ENCODE data around the gene NUP93. TPM values are rescaled to one million over a fixed set of nuclear protein-coding genes. Genes with fewer than 3 reads are reported as not detected.

Gene NUP93
- total and polyA plus RNA-seq, 2 of the 8 experiments (the other 6 are each of a cell fraction or from before 2014, with no cell fraction given) = 147 to 201 TPM

DNA sequence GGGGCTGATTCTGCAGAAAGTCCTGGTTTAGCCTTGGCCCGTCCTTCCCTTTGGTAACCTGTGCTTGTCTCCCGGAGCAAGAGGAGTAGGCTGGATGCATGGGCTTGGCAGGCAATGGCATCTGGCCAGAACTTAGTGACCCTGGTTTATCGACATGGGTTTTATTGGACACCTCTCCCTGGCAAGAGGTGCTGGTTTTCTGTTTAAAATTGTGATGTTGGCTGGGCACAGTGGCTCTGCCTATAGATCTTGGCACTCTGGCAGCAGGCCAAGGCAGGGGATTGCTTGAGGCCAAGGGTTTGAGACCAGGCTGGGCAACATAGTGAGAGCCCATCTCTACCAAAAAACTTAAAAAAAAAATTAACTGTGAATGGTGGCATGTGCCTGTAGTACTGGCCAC is 166.3 kb downstream of the NUP93 start:
- no peak overlapping the region for H2AFZ ChIP-seq (ENCODE audit: low read length)
- H3K4me3 ChIP-seq (ENCODE audit: extremely low read depth in 1 of 4, insufficient read depth in 2 of 4, low read depth in 3 of 4, low read length in 4 of 4) = no peak overlapping the region
- no peaks in the 10 kb centered on the region for H3K27me3 ChIP-seq (replicated peaks in 1 of 4; ENCODE audit: control insufficient read depth in 3 of 4, extremely low read depth in 1 of 4, insufficient read depth in 3 of 4, low read length in 3 of 4)
- no peak overlapping the region for H3K56ac ChIP-seq (replicated peaks; ENCODE audit: insufficient read length, low read depth, low read length)
- H3K23ac ChIP-seq (ENCODE audit: insufficient read length) = no peak overlapping the region
- no peak overlapping the region for H3K4ac ChIP-seq (replicated peaks; ENCODE audit: insufficient read length, low read depth, low read length)
- H3K14ac ChIP-seq (ENCODE audit: insufficient read length) = no peak overlapping the region
- no peak overlapping the region; the same call in 1 of the 2 replicates for H4K8ac ChIP-seq (ENCODE audit: extremely low read depth, insufficient read depth, low read length)
- H3K4me1 ChIP-seq (replicated peaks in 1 of 4; ENCODE audit: control insufficient read depth in 3 of 4, insufficient read depth in 4 of 4, low read length in 3 of 4) = no peaks in the 10 kb centered on the region
- no peak overlapping the region for H3K27ac ChIP-seq (ENCODE audit: low read depth, low read length)
- H2BK120ac ChIP-seq (replicated peaks; ENCODE audit: low read depth, low read length) = no peak overlapping the region
- H2BK15ac ChIP-seq (ENCODE audit: low read length) = no peak overlapping the region
- H2AK5ac ChIP-seq (ENCODE audit: low read depth, low read length) = no peak overlapping the region
- H3K23me2 ChIP-seq (ENCODE audit: low read depth, low read length) = no peaks in the 10 kb centered on the region
- H3K4me2 ChIP-seq (ENCODE audit: insufficient read depth in 1 of 2, low read depth in 2 of 2, low read length in 2 of 2) = no peak overlapping the region
- H2BK12ac ChIP-seq (ENCODE audit: low read depth, low read length) = no peak overlapping the region
- ChIA-PET POLR2A (ENCODE audit: partially characterized antibody) (no interaction called here), CTCF (ENCODE audit: partially characterized antibody) (no interaction called here)
- no peaks in the 10 kb centered on the region for H3K9me3 ChIP-seq (ENCODE audit: insufficient read depth in 2 of 2, low read depth in 1 of 2, low read length in 1 of 2)
- H2BK5ac ChIP-seq (ENCODE audit: low read depth, low read length) = no peak overlapping the region
- H3K18ac ChIP-seq (ENCODE audit: extremely low read depth, low read length) = no peak overlapping the region
- no peak overlapping the region for H4K91ac ChIP-seq (replicated peaks; ENCODE audit: insufficient read length, low read length)
- no peak for FAIRE-seq
- no peak overlapping the region for H3K9ac ChIP-seq (replicated peaks in 1 of 4; ENCODE audit: extremely low read depth in 1 of 4, low read depth in 3 of 4, low read length in 3 of 4)
- DNase-seq (ENCODE audit: low read depth in 1 of 2, low spot score in 2 of 2) = no peak
- no peaks in the 10 kb centered on the region for H3K79me2 ChIP-seq (ENCODE audit: control insufficient read depth in 1 of 2, insufficient read depth in 2 of 2, low read length in 2 of 2)
- no peak overlapping the region for H2BK20ac ChIP-seq (ENCODE audit: low read length)
- H3K36me3 ChIP-seq (ENCODE audit: control insufficient read depth in 2 of 4, insufficient read depth in 4 of 4, low read length in 3 of 4) = no peaks in the 10 kb centered on the region
- H3K79me1 ChIP-seq (ENCODE audit: low read depth, low read length) = no peaks in the 10 kb centered on the region
- H4K5ac ChIP-seq (ENCODE audit: insufficient read length, low read depth, low read length) = no peak overlapping the region
- no peaks in the 10 kb centered on the region for H4K20me1 ChIP-seq (replicated peaks in 1 of 2; ENCODE audit: control insufficient read depth in 1 of 2, insufficient read depth in 2 of 2, low read length in 2 of 2)
- 64% methylated on average over 2 of the region's 3 CpGs; no CpG with 5 or more reads in 1 of the 2 experiments for WGBS, 2 experiments (ENCODE audit: extremely low coverage in 1 of 2, insufficient coverage in 1 of 2, insufficient read length in 1 of 2, insufficient replicate concordance in 2 of 2, low coverage in 1 of 2, low lambda C conversion rate in 2 of 2, missing lambda C conversion rate in 1 of 2)
- TF ChIP-seq RFX5 (IDR thresholded peaks at IDR 0.05; ENCODE audit: borderline replicate concordance, low read depth, low read length) (no peak), RXRA (IDR thresholded peaks at IDR 0.05; ENCODE audit: insufficient read depth, low read depth, low read length) (no peak), ASH2L (IDR thresholded peaks at IDR 0.05; ENCODE audit: low read length) (no peak), SUZ12 (IDR thresholded peaks at IDR 0.05; ENCODE audit: low read length) (no peak), CTCF (IDR thresholded peaks at IDR 0.05; ENCODE audit: control extremely low read depth in 1 of 3, insufficient read depth in 1 of 3, low read depth in 1 of 3, low read length in 3 of 3) (no peak), RBBP5 (IDR thresholded peaks at IDR 0.05; ENCODE audit: borderline replicate concordance, low read depth, low read length) (no peak), SP2 (IDR thresholded peaks at IDR 0.05; ENCODE audit: low read length) (no peak), POLR2A (IDR thresholded peaks at IDR 0.05; ENCODE audit: control extremely low read depth in 1 of 2, low read depth in 2 of 2, low read length in 2 of 2) (no peak)
- TF ChIP-seq, protein P1, sequence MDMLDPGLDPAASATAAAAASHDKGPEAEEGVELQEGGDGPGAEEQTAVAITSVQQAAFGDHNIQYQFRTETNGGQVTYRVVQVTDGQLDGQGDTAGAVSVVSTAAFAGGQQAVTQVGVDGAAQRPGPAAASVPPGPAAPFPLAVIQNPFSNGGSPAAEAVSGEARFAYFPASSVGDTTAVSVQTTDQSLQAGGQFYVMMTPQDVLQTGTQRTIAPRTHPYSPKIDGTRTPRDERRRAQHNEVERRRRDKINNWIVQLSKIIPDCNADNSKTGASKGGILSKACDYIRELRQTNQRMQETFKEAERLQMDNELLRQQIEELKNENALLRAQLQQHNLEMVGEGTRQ (IDR thresholded peaks at IDR 0.05; ENCODE audit: low read length) = no peak

Measured in H1 (cell line).